Uterus (tissue), 4 donors: Measurements from ENCODE around the gene RASSF1. TPM values are rescaled to one million over a fixed set of nuclear protein-coding genes. Genes with fewer than 3 reads are reported as not detected.

ENCODE experiments used
- DNase-seq, 2 donors: peaks; one replicate each; pipeline ENCODE4 v3.0.0-alpha.2; 2019 to 2020
- H3K27ac ChIP-seq, 2 donors: fragments of 200-600 bp; sonication (generic); 1 replicate in 1 of 2; 2 replicates in 1 of 2; pipeline ENCODE4 v1.5.1; 2016 to 2018
- H3K27me3 ChIP-seq, 2 donors: fragments of 200-600 bp; sonication (generic); one replicate each; pipeline ENCODE4 v1.5.1; 2018 to 2019; ENCODE audit warnings: control low read depth in 1 of 2
- H3K36me3 ChIP-seq, 2 donors: fragments of 200-600 bp; sonication (generic); one replicate each; pipeline ENCODE4 v1.5.1; 2019; ENCODE audit warnings: control low read depth in 1 of 2
- H3K4me1 ChIP-seq, 2 donors: fragments of 200-600 bp; sonication (generic); one replicate each; pipeline ENCODE4 v1.5.1; 2018 to 2019; ENCODE audit warnings: control low read depth in 1 of 2
- H3K4me3 ChIP-seq, 2 donors: fragments of 200-600 bp; sonication (generic); 1 replicate in 1 of 2; 2 replicates in 1 of 2; pipeline ENCODE4 v1.5.1; 2018 to 2019; ENCODE audit warnings: mild to moderate bottlenecking in 1 of 2
- H3K9me3 ChIP-seq, 2 donors: fragments of 200-600 bp; sonication (generic); one replicate each; pipeline ENCODE4 v1.5.1; 2019; ENCODE audit warnings: control low read depth in 1 of 2
- CTCF ChIP-seq, 4 experiments: fragments of 200-600 bp in 2 of 4; fragments of 450-650 bp in 2 of 4; sonication (generic) in 2 of 4; IDR thresholded peaks; one replicate each; pipeline ENCODE4 v1.5.1; 2016 to 2019; ENCODE audit warnings: antibody characterized with exemption in 4 of 4, mild to moderate bottlenecking in 2 of 4, moderate library complexity in 1 of 4
- POLR2A ChIP-seq, 2 donors: fragments of 450-650 bp; IDR thresholded peaks; one replicate each; pipeline ENCODE4 v1.6.1; 2016; ENCODE audit warnings: antibody characterized with exemption in 2 of 2, mild to moderate bottlenecking in 1 of 2, moderate library complexity in 1 of 2
- intact Hi-C: fragments of 100-400 bp; cut with DNase I; formaldehyde crosslinking; loops from one replicate; pipeline ENCODE4 v1.15.1; 2023; ENCODE audit warnings: low total_unique reads
- total RNA-seq, 4 donors: library from RNA; depleted of rRNA in 3 of 4; stranded (reverse); fragments of >200 nt in 3 of 4; gene quantifications; one replicate each; pipeline versions ENCODE4 v1.1.0 to v1.2.4, GENCODE V29; 2014 to 2023
- donor health status: DM: yes; HTN: yes; CAD: no.

Gene RASSF1
- total RNA-seq, 4 donors from 2014 or later, result 42.1 to 114 (median 44.6) TPM

GRCh38 chr3:50303013-50303815 is 37.4 kb downstream of the RASSF1 start, which contains the start of gene HYAL1:
TSS of gene HYAL1 (minus strand) at chr3:50303574. CDS start at chr3:50302956, 618 bp downstream.
- peaks cover 0 to 6% of the 10 kb centered on the region in 2 donors for H3K4me1 ChIP-seq
- H3K27ac ChIP-seq, result peak within 1 kb of the TSS; percentile 69 to 79
- no peak for TF ChIP-seq POLR2A (IDR thresholded peaks at IDR 0.05)
- peak in 2 of 4 experiments; percentile 13 to 16 for TF ChIP-seq CTCF (IDR thresholded peaks at IDR 0.05)
- peak; percentile 67 to 79 for DNase-seq
- intact Hi-C loops, result no loop called here
- H3K36me3 ChIP-seq, result no peaks in the 10 kb centered on the region
- H3K9me3 ChIP-seq, result no peaks in the 10 kb centered on the region
- no peaks in the 10 kb centered on the region for H3K27me3 ChIP-seq
- peak within 1 kb of the TSS in 1 of 2 donors; percentile 7 for H3K4me3 ChIP-seq

DNA sequence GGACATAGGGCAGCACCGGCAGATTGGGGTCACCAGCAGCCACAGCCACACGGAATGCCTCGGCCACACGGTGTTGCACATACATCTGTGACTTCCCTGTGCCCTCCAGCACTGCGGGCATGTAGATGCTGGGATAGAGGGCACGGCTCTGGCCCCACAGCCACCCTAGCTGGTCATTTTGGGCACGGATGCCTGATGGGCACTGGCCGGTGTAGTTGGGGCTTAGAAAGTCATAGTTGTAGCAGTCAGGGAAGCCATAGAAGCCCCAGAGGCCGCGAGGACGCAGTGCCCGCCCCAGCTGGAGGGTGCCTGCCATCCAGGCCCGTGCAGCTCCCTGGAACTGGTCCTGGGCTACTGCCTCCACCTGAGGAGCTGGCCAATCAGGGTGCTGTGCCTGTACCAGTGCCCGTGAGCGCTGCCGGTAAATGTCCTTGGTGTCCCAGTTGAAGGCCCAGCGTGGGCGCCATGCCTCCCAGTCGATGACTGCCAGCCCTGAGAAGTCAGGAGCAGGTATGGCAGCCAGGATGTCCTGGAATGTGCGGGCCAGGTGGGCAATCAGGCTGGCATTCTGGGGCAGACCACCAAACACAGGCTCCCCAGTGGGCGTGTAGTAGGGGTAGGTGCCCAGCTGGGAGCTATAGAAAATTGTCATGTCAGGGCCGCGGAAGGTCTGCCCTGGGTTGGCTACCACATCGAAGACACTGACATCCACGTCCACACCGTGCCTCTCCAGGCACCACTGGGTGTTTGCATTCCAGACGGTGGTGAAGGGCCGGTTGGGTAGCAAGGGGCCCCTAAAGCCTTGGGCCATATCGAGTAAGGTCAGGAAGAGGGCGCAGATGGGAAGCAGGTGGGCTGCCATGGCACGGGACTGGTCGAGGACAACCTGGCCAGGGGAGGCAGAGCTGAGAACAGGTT is 38.3 kb downstream of the RASSF1 start:
- DNase-seq, result no peak
- no peaks in the 10 kb centered on the region for H3K27me3 ChIP-seq
- peaks cover 0 to 8% of the 10 kb centered on the region in 2 donors for H3K4me1 ChIP-seq
- peak overlapping the region in 1 of 2 donors; percentile 7 for H3K4me3 ChIP-seq
- intact Hi-C loops, result no loop called here
- TF ChIP-seq CTCF (IDR thresholded peaks at IDR 0.05) (no peak), POLR2A (IDR thresholded peaks at IDR 0.05) (no peak)
- no peaks in the 10 kb centered on the region for H3K9me3 ChIP-seq
- peak overlapping the region; percentile 69 to 79 for H3K27ac ChIP-seq
- no peaks in the 10 kb centered on the region for H3K36me3 ChIP-seq

DNA sequence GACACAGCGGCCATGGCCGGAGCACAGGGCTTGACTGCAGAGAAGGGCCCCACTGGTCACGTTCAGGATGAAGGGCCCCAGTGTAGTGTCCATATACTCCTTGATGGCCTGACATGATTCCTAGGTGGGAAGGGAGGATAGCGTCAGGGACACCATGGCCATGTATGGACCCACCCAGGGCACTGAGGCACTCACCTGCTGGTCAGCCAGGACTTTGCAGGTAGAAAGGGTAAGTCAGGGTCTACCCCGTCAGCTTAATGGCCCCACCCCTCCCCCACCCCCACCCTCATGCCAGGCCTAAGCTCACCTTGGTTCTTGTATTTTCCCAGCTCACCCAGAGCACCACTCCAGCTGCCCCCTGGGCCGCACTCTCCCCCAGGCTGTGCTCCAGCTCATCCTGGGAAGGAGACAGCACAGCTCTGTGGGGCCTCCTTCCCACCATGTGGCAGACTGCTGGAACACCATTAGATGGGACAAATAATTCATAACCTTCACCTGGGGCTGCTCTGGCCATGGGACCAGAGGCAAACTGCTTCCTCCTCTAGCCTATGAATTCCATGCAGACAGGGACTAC is 39.9 kb downstream of the RASSF1 start:
- peaks cover 0 to 8% of the 10 kb centered on the region in 2 donors for H3K4me1 ChIP-seq
- H3K36me3 ChIP-seq, result no peaks in the 10 kb centered on the region
- H3K9me3 ChIP-seq, result no peaks in the 10 kb centered on the region
- peak overlapping the region; percentile 85 to 87 for H3K27ac ChIP-seq
- no peak for DNase-seq
- TF ChIP-seq POLR2A (IDR thresholded peaks at IDR 0.05), result no peak
- no peak for TF ChIP-seq CTCF (IDR thresholded peaks at IDR 0.05)
- H3K4me3 ChIP-seq, result no peak overlapping the region
- intact Hi-C loops, result no loop called here
- H3K27me3 ChIP-seq, result no peaks in the 10 kb centered on the region

GRCh38 chr3:50299929-50300680 is 40.5 kb downstream of the RASSF1 start:
- Histone ChIP-seq H3K4me3 (peak overlapping the region; percentile 46 to 48), H3K36me3 (no peaks in the 10 kb centered on the region), H3K9me3 (no peaks in the 10 kb centered on the region), H3K27ac (peak overlapping the region; percentile 85 to 87), H3K4me1 (peaks cover 0 to 8% of the 10 kb centered on the region in 2 donors), H3K27me3 (no peaks in the 10 kb centered on the region)
- DNase-seq, result peak in 1 of 2 donors; percentile 36
- TF ChIP-seq CTCF (IDR thresholded peaks at IDR 0.05) (no peak), POLR2A (IDR thresholded peaks at IDR 0.05) (no peak)
- intact Hi-C loops, result no loop called here
